NK-92 (cell line): ENCODE measurements around the gene DCAKD.

Experiments
- DNase-seq: peaks from one replicate; lab custom pipeline; 2025; ENCODE audit not compliant: unreplicated experiment; lab: John Stamatoyannopoulos, UW

The DCAKD gene

DNA sequence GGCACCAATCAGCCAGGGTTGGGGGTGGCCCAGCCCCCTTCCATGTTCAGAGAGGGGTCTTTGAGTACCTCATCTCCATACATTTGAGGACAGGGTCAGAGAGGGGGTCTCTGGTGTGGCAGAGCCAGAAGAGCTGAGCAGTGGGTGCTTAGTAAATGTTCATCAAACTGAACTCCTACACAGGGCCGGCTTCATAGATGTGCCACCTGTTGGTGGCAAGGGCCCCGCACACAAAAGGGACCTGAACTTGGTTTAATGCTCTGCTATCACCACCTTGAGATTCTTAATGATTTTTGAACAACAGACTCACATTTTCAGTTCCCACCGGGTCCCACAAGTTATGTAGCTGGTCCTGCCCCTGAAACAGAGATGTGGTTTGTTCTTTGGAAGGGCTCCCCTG is 74.4 kb downstream of the DCAKD start:
- DNase-seq = no peak

- DNase-seq = no peak
Observed at GRCh38 chr17:44976206-44976605, 75.2 kb downstream of the DCAKD start.
